Body of pancreas (tissue), 4 donors: ENCODE measurements around the gene SLC10A1.
"Not testable (repeated sequence)": the region's sequence is repeated elsewhere in the genome, so short reads cannot be mapped to it uniquely, and the experiment has no call there.

Experiments
- CTCF ChIP-seq, 7 experiments: fragments of 450-650 bp in 4 of 7; fragments of 200-600 bp in 3 of 7; sonication (generic) in 3 of 7; IDR thresholded peaks; one replicate each; pipeline ENCODE4 v1.5.1; 2016 to 2019; ENCODE audit warnings: antibody characterized with exemption in 7 of 7
- POLR2A ChIP-seq, 3 donors: fragments of 450-650 bp; IDR thresholded peaks; one replicate each; pipeline ENCODE4 v1.6.1; 2016; ENCODE audit warnings: antibody characterized with exemption in 3 of 3, mild to moderate bottlenecking in 2 of 3

DNA sequence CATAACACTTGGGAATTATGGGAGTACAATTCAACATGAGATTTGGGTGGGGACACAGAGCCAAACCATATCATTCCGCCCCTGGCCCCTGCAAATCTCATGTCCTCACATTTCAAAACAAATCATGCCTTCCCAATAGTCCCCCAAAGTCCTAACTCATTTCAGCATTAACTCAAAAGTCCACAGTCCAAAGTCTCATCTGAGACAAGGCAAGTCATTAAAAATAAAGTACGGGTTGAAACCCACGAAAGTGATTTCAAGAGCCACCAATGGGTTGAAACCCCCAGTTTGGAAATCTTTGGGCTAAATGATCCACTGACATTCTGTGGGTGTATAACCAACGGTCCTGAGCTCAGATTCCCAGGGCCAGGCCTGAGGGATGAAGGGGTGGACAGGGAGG, 60.6 kb downstream of the SLC10A1 start:
- not testable (repeated sequence) for TF ChIP-seq CTCF, POLR2A (IDR thresholded peaks at IDR 0.05)
